Measurements from ENCODE around the gene ZNF574. TPM values are rescaled to one million over a fixed set of nuclear protein-coding genes. Genes with fewer than 3 reads are reported as not detected.

Gene ZNF574, protein sequence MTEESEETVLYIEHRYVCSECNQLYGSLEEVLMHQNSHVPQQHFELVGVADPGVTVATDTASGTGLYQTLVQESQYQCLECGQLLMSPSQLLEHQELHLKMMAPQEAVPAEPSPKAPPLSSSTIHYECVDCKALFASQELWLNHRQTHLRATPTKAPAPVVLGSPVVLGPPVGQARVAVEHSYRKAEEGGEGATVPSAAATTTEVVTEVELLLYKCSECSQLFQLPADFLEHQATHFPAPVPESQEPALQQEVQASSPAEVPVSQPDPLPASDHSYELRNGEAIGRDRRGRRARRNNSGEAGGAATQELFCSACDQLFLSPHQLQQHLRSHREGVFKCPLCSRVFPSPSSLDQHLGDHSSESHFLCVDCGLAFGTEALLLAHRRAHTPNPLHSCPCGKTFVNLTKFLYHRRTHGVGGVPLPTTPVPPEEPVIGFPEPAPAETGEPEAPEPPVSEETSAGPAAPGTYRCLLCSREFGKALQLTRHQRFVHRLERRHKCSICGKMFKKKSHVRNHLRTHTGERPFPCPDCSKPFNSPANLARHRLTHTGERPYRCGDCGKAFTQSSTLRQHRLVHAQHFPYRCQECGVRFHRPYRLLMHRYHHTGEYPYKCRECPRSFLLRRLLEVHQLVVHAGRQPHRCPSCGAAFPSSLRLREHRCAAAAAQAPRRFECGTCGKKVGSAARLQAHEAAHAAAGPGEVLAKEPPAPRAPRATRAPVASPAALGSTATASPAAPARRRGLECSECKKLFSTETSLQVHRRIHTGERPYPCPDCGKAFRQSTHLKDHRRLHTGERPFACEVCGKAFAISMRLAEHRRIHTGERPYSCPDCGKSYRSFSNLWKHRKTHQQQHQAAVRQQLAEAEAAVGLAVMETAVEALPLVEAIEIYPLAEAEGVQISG
- total RNA-seq, result 10.4 TPM

DNA sequence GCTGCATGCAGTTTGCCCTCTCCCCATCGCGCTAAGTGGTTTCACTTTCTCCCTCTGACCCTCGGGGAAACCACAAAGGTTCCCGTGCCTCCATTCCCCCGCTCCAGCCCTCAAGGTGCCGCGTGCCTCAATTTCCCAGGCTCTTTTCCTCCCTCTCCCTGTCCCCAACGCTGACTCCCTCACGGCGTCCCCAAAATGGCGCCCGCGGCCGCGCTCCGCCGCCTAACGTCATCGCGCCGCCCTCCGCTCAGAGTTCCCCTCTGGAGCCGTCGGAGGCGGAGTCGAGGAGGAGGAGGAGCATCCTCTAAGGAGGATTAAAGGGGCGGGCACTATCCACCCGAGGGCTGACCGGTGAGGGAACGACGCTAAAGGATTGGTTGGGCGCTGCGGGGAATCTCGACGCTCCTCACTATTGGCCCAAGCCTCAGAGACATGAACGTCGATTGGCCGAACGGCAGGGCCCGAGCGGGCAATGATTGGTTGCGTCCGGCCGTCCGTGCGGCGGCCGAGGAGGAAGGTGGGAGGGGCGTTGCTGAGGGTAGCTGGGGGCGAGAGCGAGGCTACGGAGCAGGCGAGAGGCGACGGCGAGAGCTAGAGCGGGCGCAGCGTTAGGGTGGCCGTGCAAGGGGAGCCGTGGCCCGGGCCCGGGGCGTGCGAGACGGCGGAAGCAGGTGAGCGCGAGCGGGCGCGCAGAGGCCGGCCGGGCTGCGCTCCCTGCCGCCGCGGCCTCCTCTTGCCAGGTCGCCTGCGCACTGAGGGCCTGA is at the start of gene ZNF574:
Gene ZNF574, plus strand, starts transcription at position 551 of the 764 bp plus-strand sequence. CDS start 2,441 bp downstream, outside the sequence.

GRCh38 chr19:42069619-42070351 is 6.2 kb upstream of the ZNF574 start, which contains the start of gene GRIK5:
TSS of gene GRIK5 (minus strand) at chr19:42070206. CDS start at chr19:42065770, 4,436 bp downstream.

Other genes with a start within 250 kb of the ZNF574 start
- gene LYPD4, start 231.5 kb upstream of the ZNF574 start, total RNA-seq, result not detected
- not detected for gene DMRTC2, start 231.1 kb upstream of the ZNF574 start, total RNA-seq
- 227 TPM for gene RPS19, start 215.9 kb upstream of the ZNF574 start, total RNA-seq
- gene CD79A, start 198.9 kb upstream of the ZNF574 start, total RNA-seq, result not detected
- 12.7 TPM for gene ARHGEF1, start 193.0 kb upstream of the ZNF574 start, total RNA-seq
- gene ERFL, start 147.7 kb upstream of the ZNF574 start, total RNA-seq, result 1.6 TPM
- 116 TPM for gene RABAC1, start 116.8 kb upstream of the ZNF574 start, total RNA-seq
- 423 TPM for gene ATP1A3, start 81.9 kb upstream of the ZNF574 start, total RNA-seq
- gene GRIK5, start 6.0 kb upstream of the ZNF574 start, total RNA-seq, result 23.8 TPM
- gene POU2F2, start 56.3 kb downstream of the ZNF574 start, total RNA-seq, result 5.5 TPM
- gene DEDD2, start 141.5 kb downstream of the ZNF574 start, total RNA-seq, result 22.6 TPM
- 5.3 TPM for gene ZNF526, start 144.1 kb downstream of the ZNF574 start, total RNA-seq
- 34.6 TPM for gene GSK3A, start 166.4 kb downstream of the ZNF574 start, total RNA-seq
- gene ERF, start 179.0 kb downstream of the ZNF574 start, total RNA-seq, result 10.4 TPM
- 20.8 TPM for gene CIC, start 193.1 kb downstream of the ZNF574 start, total RNA-seq
- gene PRR19, start 226.0 kb downstream of the ZNF574 start, total RNA-seq, result 3.5 TPM
- 131 TPM for gene PAFAH1B3, start 226.5 kb downstream of the ZNF574 start, total RNA-seq
- gene TMEM145, start 237.1 kb downstream of the ZNF574 start, total RNA-seq, result 59.5 TPM
- 74.3 TPM for gene MEGF8, start 249.5 kb downstream of the ZNF574 start, total RNA-seq

All from diencephalon (tissue), 1 donor.